Activated B cell treated with CpG ODN at 0.5 μM for 24 hours (primary cell): Measurements from ENCODE around the gene XPA. TPM values are rescaled to one million over a fixed set of nuclear protein-coding genes. Genes with fewer than 3 reads are reported as not detected.
A peak's percentile ranks its signal among the peaks of the same experiment; 100 is the strongest.

Source experiments
- ATAC-seq: fragments of 200-7000 bp; cut with Tn5 transposase; one replicate; pipeline ENCODE4 v1.10.0; 2021; ENCODE audit warnings: low read depth, mild to moderate bottlenecking, moderate library complexity
- CTCF ChIA-PET: fragments of 350-600 bp; sonication (Branson Sonifier 250); formaldehyde crosslinking; loops from one replicate; lab custom pipeline; 2021; ENCODE audit warnings: antibody characterized with exemption; lab: Charles Lee
- POLR2A ChIA-PET: fragments of 350-600 bp; sonication (Branson Sonifier 250); formaldehyde crosslinking; loops from one replicate; lab custom pipeline; 2021; ENCODE audit warnings: antibody characterized with exemption; lab: Charles Lee
- DNase-seq: peaks from one replicate; pipeline ENCODE4 v3.0.0; 2022
- H3K27ac Mint-ChIP-seq: one replicate; pipeline ENCODE4 v1.8.0; 2020; ENCODE audit warnings: mixed read lengths
- H3K27me3 Mint-ChIP-seq: one replicate; pipeline ENCODE4 v1.8.0; 2021; ENCODE audit warnings: mixed read lengths
- H3K36me3 Mint-ChIP-seq: one replicate; pipeline ENCODE4 v1.8.0; 2021; ENCODE audit warnings: low read depth, mixed read lengths
- H3K4me1 Mint-ChIP-seq: one replicate; pipeline ENCODE4 v1.8.0; 2021; ENCODE audit warnings: mixed read lengths
- H3K4me3 Mint-ChIP-seq: one replicate; pipeline ENCODE4 v1.8.0; 2020; ENCODE audit warnings: mild to moderate bottlenecking, mixed read lengths
- H3K9me3 Mint-ChIP-seq: one replicate; pipeline ENCODE4 v1.8.0; 2020; ENCODE audit warnings: mixed read lengths
- intact Hi-C: fragments of 100-400 bp; cut with micrococcal nuclease; formaldehyde crosslinking; loops from one replicate; pipeline ENCODE4 v1.15.1; 2024
- total RNA-seq: library from RNA; stranded (reverse); gene quantifications from 2 replicates; pipeline ENCODE4 v1.2.3, GENCODE V29; 2022
- TF ChIP-seq, protein P1 (sequence below): fragments of 200-600 bp; IDR thresholded peaks from one replicate; pipeline ENCODE4 v1.8.0; 2022; ENCODE audit warnings: antibody characterized with exemption, mild to moderate bottlenecking

Gene XPA
- total RNA-seq, 1 donor from 2014 or later, result 18.1 TPM

DNA sequence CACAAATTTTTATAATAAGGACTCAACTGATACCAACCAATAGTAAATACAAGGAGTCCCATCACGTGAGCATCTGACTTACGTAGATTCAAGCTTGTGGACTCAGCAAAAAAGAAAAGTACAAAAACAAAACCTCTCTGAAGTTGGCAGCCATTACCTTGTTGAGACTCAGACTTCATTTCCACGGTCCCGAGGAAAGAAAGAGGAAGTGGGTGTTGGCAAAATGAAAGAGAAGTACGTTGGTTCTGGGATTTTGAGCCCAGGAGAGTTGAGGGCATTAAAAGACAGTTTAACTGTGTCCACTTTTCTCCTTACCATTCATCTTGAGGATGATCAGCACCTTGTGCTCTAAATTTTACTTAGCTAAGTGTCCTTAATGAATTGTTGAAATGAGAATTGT is 36.8 kb downstream of the XPA start:
- intact Hi-C loops, result no loop called here
- no peaks in the 10 kb centered on the region for H3K9me3 Mint-ChIP-seq
- peak overlapping the region; percentile 41 for H3K27ac Mint-ChIP-seq
- H3K4me3 Mint-ChIP-seq, result no peak overlapping the region
- DNase-seq, result no peak
- no peaks in the 10 kb centered on the region for H3K27me3 Mint-ChIP-seq
- CTCF ChIA-PET, result no interaction called here
- peaks cover 9% of the 10 kb centered on the region for H3K4me1 Mint-ChIP-seq
- no peak for ATAC-seq
- POLR2A ChIA-PET, result interaction anchor here (0.6 to 1.1 kb wide), 3 partner anchors 27 to 261 kb away, joined by 3 to 4 read pairs (median 3); partner anchors contain the start of genes NCBP1 and TSTD2
- H3K36me3 Mint-ChIP-seq, result peaks cover 90% of the 10 kb centered on the region
- TF ChIP-seq, protein P1, sequence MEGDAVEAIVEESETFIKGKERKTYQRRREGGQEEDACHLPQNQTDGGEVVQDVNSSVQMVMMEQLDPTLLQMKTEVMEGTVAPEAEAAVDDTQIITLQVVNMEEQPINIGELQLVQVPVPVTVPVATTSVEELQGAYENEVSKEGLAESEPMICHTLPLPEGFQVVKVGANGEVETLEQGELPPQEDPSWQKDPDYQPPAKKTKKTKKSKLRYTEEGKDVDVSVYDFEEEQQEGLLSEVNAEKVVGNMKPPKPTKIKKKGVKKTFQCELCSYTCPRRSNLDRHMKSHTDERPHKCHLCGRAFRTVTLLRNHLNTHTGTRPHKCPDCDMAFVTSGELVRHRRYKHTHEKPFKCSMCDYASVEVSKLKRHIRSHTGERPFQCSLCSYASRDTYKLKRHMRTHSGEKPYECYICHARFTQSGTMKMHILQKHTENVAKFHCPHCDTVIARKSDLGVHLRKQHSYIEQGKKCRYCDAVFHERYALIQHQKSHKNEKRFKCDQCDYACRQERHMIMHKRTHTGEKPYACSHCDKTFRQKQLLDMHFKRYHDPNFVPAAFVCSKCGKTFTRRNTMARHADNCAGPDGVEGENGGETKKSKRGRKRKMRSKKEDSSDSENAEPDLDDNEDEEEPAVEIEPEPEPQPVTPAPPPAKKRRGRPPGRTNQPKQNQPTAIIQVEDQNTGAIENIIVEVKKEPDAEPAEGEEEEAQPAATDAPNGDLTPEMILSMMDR, result no peak

DNA sequence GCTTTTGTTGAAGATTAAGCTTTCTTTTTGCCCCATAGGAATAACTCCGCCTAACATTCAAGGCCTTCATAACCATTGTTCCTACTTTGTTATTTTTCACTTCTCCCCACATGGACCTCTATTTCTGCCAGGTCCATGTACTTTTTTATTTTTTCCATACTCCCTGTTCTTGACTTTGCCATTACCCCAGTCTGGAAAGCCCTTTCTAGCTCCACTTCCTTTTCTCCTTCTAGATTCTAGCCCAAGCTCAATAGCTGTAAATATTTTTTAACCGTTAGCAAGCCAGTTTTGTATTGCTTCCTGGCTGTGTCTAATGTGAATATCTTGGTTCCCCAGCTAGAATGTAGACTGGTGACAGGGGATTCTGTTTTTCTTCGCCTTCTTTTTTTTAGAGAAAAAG is 37.4 kb downstream of the XPA start:
- ATAC-seq, result no peak
- CTCF ChIA-PET, result no interaction called here
- Mint-ChIP-seq H3K36me3 (peaks cover 90% of the 10 kb centered on the region), H3K4me3 (no peak overlapping the region), H3K9me3 (no peaks in the 10 kb centered on the region), H3K27ac (no peak overlapping the region), H3K27me3 (no peaks in the 10 kb centered on the region), H3K4me1 (peaks cover 9% of the 10 kb centered on the region)
- no peak for DNase-seq
- TF ChIP-seq, protein P1, result no peak
- POLR2A ChIA-PET, result interaction anchor here (0.6 to 0.8 kb wide), 2 partner anchors 27 to 262 kb away, joined by 3 to 4 read pairs; partner anchors contain the start of gene TSTD2
- intact Hi-C loops, result no loop called here

DNA sequence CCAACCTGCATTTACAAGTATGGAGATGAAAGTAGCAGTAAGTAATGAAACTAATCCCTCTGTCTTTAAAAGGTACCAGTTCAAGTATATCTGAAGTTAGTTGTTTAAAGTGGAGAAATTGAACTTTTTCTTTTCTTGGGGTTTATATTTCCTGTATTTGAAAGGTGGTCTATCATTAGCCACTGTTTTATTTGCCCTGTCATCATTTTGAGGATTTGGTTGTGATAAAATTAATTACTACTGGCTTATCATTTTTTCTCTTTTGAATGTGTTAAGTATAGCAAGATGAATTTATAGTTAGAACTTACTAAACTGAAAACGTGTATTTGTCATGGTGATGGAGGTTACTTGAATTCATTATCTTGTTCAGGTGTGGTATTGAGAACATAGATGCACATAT is 38.4 kb downstream of the XPA start:
- ATAC-seq, result no peak
- ChIA-PET POLR2A (no interaction called here), CTCF (no interaction called here)
- intact Hi-C loops, result no loop called here
- H3K4me1 Mint-ChIP-seq, result peaks cover 9% of the 10 kb centered on the region
- H3K27ac Mint-ChIP-seq, result no peak overlapping the region
- H3K36me3 Mint-ChIP-seq, result peaks cover 89% of the 10 kb centered on the region
- DNase-seq, result no peak
- no peaks in the 10 kb centered on the region for H3K27me3 Mint-ChIP-seq
- TF ChIP-seq, protein P1, result no peak
- H3K9me3 Mint-ChIP-seq, result no peaks in the 10 kb centered on the region
- H3K4me3 Mint-ChIP-seq, result no peak overlapping the region

DNA sequence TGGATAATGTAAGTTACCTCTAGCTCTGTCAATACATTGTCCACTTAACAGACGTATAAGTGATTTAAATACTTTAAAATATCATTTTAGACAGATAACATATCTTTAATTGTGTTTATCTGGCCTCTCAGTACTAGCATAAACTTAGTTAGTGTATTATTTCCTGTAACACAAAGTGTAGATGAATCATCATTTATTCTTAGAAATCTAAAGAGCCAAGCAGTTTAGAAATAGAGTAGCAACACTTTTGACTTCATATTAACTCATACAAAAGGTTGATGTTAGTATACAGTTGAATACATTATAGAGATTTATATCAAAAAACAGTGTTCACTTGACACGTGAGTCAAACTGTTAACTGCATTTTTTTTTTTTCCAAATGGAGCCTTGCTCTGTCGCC is 45.5 kb downstream of the XPA start:
- DNase-seq, result no peak
- intact Hi-C loops, result no loop called here
- no peak overlapping the region for H3K27ac Mint-ChIP-seq
- ChIA-PET CTCF (no interaction called here), POLR2A (no interaction called here)
- peaks cover 78% of the 10 kb centered on the region for H3K36me3 Mint-ChIP-seq
- TF ChIP-seq, protein P1, result no peak
- no peaks in the 10 kb centered on the region for H3K27me3 Mint-ChIP-seq
- no peaks in the 10 kb centered on the region for H3K4me1 Mint-ChIP-seq
- no peak overlapping the region for H3K4me3 Mint-ChIP-seq
- ATAC-seq, result no peak
- no peaks in the 10 kb centered on the region for H3K9me3 Mint-ChIP-seq

DNA sequence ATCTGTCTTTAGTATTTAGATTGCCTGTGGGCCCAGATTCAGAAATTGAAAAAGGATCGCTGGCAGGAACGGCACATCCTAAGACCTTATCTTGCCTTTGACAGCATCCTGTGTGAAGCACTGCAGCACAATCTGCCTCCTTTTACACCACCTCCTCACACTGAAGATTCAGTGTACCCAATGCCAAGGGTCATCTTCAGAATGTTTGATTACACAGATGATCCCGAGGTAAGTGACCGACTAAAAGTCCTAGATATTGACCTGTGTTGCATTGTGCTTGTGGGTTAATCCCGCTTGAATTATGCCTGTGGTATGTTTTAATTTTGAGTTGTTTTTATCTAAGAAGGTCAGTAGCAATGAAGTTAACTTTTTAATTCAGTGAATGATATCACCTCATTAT is 49.1 kb downstream of the XPA start:
- CTCF ChIA-PET, result no interaction called here
- no peak overlapping the region for H3K4me3 Mint-ChIP-seq
- H3K9me3 Mint-ChIP-seq, result no peaks in the 10 kb centered on the region
- H3K4me1 Mint-ChIP-seq, result no peaks in the 10 kb centered on the region
- ATAC-seq (no peak), DNase-seq (no peak)
- H3K27me3 Mint-ChIP-seq, result no peaks in the 10 kb centered on the region
- intact Hi-C loops, result no loop called here
- H3K36me3 Mint-ChIP-seq, result peaks cover 73% of the 10 kb centered on the region
- H3K27ac Mint-ChIP-seq, result no peak overlapping the region
- TF ChIP-seq, protein P1, result no peak
- POLR2A ChIA-PET, result no interaction called here
